HepG2 (cell line): ENCODE results near the gene RAD18. TPM values are rescaled to one million over a fixed set of nuclear protein-coding genes. Genes with fewer than 3 reads are reported as not detected.

Experiments used
- ARID4A ChIP-seq: sonication (generic); formaldehyde crosslinking; IDR thresholded peaks from 2 replicates; pipeline ENCODE4 v1.5.0; 2020; ENCODE audit warnings: mild to moderate bottlenecking, missing genetic modification reagents, borderline replicate concordance
- ASH2L ChIP-seq: fragments of 300-600, 200-600 bp; sonication (generic); IDR thresholded peaks from 2 replicates; pipeline ENCODE4 v1.7.0; 2017; ENCODE audit warnings: low read depth, mild to moderate bottlenecking, moderate library complexity, mixed read lengths, low read length; ENCODE audit not compliant: insufficient read length
- BRF2 ChIP-seq: sonication (generic); formaldehyde crosslinking; IDR thresholded peaks from 2 replicates; pipeline ENCODE4 v1.8.1; 2022; ENCODE audit warnings: mild to moderate bottlenecking, missing genetic modification reagents
- CEBPG ChIP-seq: IDR thresholded peaks from 2 replicates; pipeline ENCODE4 v1.6.1; 2016
- GABPA ChIP-seq, 2 experiments: IDR thresholded peaks; 2 replicates each; pipeline ENCODE4 v1.6.1; 2011 to 2016; ENCODE audit warnings: low read depth in 2 of 2, low read length in 1 of 2, missing biosample characterization in 1 of 2, missing genetic modification characterization in 1 of 2
- KMT2A ChIP-seq: sonication (generic); formaldehyde crosslinking; IDR thresholded peaks from 2 replicates; pipeline ENCODE4 v1.4.0; 2020; ENCODE audit warnings: missing genetic modification reagents
- NFIC ChIP-seq: IDR thresholded peaks from 2 replicates; pipeline ENCODE4 v1.6.1; 2012; ENCODE audit warnings: mild to moderate bottlenecking, low read length, inconsistent platforms
- NRL ChIP-seq: sonication (generic); formaldehyde crosslinking; IDR thresholded peaks from 2 replicates; pipeline ENCODE4 v1.5.0; 2020; ENCODE audit warnings: missing genetic modification reagents, mild to moderate bottlenecking, moderate library complexity, borderline replicate concordance
- POLR2G ChIP-seq: fragments of 200-400 bp; formaldehyde crosslinking; IDR thresholded peaks from 2 replicates; pipeline ENCODE4 v1.6.1; 2018; ENCODE audit warnings: mild to moderate bottlenecking, low read depth, low read length, moderate library complexity
- SNRNP70 ChIP-seq: fragments of 200-400 bp; formaldehyde crosslinking; IDR thresholded peaks from 2 replicates; pipeline ENCODE4 v1.6.1; 2017; ENCODE audit warnings: mild to moderate bottlenecking, low read depth, low read length, moderate library complexity
- ZBTB38 ChIP-seq: sonication (generic); formaldehyde crosslinking; IDR thresholded peaks from 2 replicates; pipeline ENCODE4 v1.5.1; 2020; ENCODE audit warnings: mild to moderate bottlenecking, missing genetic modification reagents
- ZC3H13 ChIP-seq: sonication (generic); formaldehyde crosslinking; IDR thresholded peaks from 2 replicates; pipeline ENCODE4 v1.8.1; 2023; ENCODE audit warnings: mild to moderate bottlenecking, missing genetic modification reagents, moderate library complexity
- polyA plus RNA-seq, 8 experiments: library from polyadenylated mRNA; depleted of rRNA in 3 of 8; stranded (reverse) in 7 of 8; unstranded in 1 of 8; fragments of >200 nt; fragmentation: Illumina TruSeq in 4 of 8; extraction: Trizol in 4 of 8; gene quantifications; 2 replicates each; pipeline versions ENCODE4 v1.2.1 to v1.2.3, GENCODE V29; 2011 to 2016; ENCODE audit warnings: low read depth in 4 of 8, missing spikeins in 1 of 8, mixed read lengths in 1 of 8; ENCODE audit not compliant: insufficient read depth in 1 of 8
- total RNA-seq, 5 experiments: library from RNA; depleted of rRNA; stranded (reverse); fragments of >200 nt; fragmentation: Illumina TruSeq; extraction: Trizol; gene quantifications; 2 replicates each; pipeline ENCODE4 v1.2.3, GENCODE V29; 2016; ENCODE audit warnings: low read depth in 1 of 5
- TF ChIP-seq, protein P1 (sequence below): sonication (generic); formaldehyde crosslinking; IDR thresholded peaks from 2 replicates; pipeline ENCODE4 v1.8.0; 2022; ENCODE audit warnings: mild to moderate bottlenecking, missing genetic modification reagents
- TF ChIP-seq, protein P2 (sequence below): sonication (generic); formaldehyde crosslinking; IDR thresholded peaks from 2 replicates; pipeline ENCODE4 v1.8.1; 2022; ENCODE audit warnings: low read depth, mild to moderate bottlenecking, missing genetic modification reagents
- TF ChIP-seq, protein P3 (sequence below): sonication (generic); formaldehyde crosslinking; IDR thresholded peaks from 2 replicates; pipeline ENCODE4 v1.8.1; 2023; ENCODE audit warnings: mild to moderate bottlenecking, inconsistent platforms, moderate library complexity, missing genetic modification reagents, borderline replicate concordance
- TF ChIP-seq, protein P4 (sequence below): sonication (generic); formaldehyde crosslinking; IDR thresholded peaks from 2 replicates; pipeline ENCODE4 v1.5.0; 2020; ENCODE audit warnings: missing genetic modification reagents

The RAD18 gene
- total and polyA plus RNA-seq, 2 of the 13 experiments (the other 11 are each of a cell fraction or from before 2014, with no cell fraction given): 5.9 to 20.7 TPM

DNA sequence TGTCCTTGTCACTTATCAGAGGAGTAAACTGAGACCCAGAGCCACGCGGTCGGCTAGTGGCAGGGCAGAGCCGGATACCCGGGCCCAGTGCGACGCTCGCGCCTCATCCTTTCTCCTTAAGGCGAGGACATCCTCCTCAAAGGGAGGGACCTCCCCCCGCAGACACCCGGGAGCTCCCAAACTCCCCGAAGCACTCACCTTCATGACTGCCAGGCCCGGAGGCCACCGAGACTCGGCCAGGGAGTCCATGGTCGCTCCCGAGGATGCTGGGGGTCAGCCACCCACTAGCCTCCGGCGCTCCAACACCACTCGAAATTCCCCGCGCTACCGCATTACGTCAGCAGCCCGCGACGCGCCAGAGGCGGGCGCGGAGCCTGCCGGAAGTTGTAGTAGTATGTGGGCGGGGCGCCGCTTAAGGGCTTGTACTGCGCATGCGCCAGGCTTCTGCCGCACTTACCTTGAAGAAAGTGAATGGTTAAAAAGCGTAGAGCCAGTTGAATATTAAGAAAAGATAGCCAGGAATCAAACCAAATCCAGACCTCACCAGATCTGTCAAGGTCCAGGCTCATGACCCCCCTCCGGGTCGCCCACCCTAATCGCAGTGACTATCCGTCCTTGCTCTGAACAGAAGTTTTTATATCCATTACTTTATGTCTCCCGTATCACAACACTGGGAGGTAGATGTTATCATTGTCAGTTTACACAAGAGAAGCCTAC is at the start of gene RAD18 (continued):
- peak; percentile 61 for TF ChIP-seq GABPA (IDR thresholded peaks at IDR 0.05; ENCODE audit: low read depth, low read length)
- TF ChIP-seq GABPA (CRISPR knock-in tag; IDR thresholded peaks at IDR 0.05; ENCODE audit: low read depth): peak; percentile 92
- no peak; the same call in 1 of the 2 replicates for TF ChIP-seq CEBPG (CRISPR knock-in tag)
- TF ChIP-seq ZBTB38 (CRISPR knock-in tag): no peak
- no peak for TF ChIP-seq BRF2 (CRISPR knock-in tag)
- TF ChIP-seq ASH2L: peak; percentile 90
- no peak for TF ChIP-seq SNRNP70
- peak; percentile 94 for TF ChIP-seq KMT2A (CRISPR knock-in tag)
- TF ChIP-seq, protein P1, sequence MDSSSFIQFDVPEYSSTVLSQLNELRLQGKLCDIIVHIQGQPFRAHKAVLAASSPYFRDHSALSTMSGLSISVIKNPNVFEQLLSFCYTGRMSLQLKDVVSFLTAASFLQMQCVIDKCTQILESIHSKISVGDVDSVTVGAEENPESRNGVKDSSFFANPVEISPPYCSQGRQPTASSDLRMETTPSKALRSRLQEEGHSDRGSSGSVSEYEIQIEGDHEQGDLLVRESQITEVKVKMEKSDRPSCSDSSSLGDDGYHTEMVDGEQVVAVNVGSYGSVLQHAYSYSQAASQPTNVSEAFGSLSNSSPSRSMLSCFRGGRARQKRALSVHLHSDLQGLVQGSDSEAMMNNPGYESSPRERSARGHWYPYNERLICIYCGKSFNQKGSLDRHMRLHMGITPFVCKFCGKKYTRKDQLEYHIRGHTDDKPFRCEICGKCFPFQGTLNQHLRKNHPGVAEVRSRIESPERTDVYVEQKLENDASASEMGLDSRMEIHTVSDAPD (CRISPR knock-in tag): peak; percentile 68
- TF ChIP-seq ZC3H13: no peak
- TF ChIP-seq, protein P2, sequence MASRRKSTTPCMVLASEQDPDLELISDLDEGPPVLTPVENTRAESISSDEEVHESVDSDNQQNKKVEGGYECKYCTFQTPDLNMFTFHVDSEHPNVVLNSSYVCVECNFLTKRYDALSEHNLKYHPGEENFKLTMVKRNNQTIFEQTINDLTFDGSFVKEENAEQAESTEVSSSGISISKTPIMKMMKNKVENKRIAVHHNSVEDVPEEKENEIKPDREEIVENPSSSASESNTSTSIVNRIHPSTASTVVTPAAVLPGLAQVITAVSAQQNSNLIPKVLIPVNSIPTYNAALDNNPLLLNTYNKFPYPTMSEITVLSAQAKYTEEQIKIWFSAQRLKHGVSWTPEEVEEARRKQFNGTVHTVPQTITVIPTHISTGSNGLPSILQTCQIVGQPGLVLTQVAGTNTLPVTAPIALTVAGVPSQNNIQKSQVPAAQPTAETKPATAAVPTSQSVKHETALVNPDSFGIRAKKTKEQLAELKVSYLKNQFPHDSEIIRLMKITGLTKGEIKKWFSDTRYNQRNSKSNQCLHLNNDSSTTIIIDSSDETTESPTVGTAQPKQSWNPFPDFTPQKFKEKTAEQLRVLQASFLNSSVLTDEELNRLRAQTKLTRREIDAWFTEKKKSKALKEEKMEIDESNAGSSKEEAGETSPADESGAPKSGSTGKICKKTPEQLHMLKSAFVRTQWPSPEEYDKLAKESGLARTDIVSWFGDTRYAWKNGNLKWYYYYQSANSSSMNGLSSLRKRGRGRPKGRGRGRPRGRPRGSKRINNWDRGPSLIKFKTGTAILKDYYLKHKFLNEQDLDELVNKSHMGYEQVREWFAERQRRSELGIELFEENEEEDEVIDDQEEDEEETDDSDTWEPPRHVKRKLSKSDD (CRISPR knock-in tag): no peak
- TF ChIP-seq ARID4A (CRISPR knock-in tag): peak; percentile 99
- peak; percentile 71 for TF ChIP-seq POLR2G
- TF ChIP-seq, protein P3, sequence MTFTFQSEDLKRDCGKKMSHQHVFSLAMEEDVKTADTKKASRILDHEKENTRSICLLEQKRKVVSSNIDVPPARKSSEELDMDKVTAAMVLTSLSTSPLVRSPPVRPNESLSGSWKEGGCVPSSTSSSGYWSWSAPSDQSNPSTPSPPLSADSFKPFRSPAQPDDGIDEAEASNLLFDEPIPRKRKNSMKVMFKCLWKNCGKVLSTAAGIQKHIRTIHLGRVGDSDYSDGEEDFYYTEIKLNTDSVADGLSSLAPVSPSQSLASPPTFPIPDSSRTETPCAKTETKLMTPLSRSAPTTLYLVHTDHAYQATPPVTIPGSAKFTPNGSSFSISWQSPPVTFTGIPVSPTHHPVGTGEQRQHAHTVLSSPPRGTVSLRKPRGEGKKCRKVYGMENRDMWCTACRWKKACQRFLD (CRISPR knock-in tag): 0 out of 2 replicates have a peak, but pooled peaks have one; percentile 73
- no peak for TF ChIP-seq NFIC
- TF ChIP-seq, protein P4, sequence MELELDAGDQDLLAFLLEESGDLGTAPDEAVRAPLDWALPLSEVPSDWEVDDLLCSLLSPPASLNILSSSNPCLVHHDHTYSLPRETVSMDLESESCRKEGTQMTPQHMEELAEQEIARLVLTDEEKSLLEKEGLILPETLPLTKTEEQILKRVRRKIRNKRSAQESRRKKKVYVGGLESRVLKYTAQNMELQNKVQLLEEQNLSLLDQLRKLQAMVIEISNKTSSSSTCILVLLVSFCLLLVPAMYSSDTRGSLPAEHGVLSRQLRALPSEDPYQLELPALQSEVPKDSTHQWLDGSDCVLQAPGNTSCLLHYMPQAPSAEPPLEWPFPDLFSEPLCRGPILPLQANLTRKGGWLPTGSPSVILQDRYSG (CRISPR knock-in tag): no peak
- peak; percentile 91 for TF ChIP-seq NRL (CRISPR knock-in tag)
